GM12878 (cell line): Measurements from ENCODE around the gene GNL3. TPM values are rescaled to one million over a fixed set of nuclear protein-coding genes. Genes with fewer than 3 reads are reported as not detected.

Experiments used
- ATAC-seq: fragments of 200-7000 bp; cut with Tn5 transposase; 3 replicates; pipeline ENCODE4 v1.9.1; 2020; ENCODE audit warnings: mild to moderate bottlenecking, moderate library complexity
- BruUV-seq: library from RNA; stranded (reverse); fragments of 400-500 nt; replicated peaks from 2 replicates; lab custom pipeline; 2021; lab: Mats Ljungman, UMichigan
- CTCF ChIA-PET: fragments of 300-600 bp; sonication (Branson Sonifier 250); formaldehyde crosslinking; extraction: SDS; loops from one replicate; lab custom pipeline; 2021; ENCODE audit warnings: inconsistent platforms; lab: Yijun Ruan, JAX
- POLR2A ChIA-PET: fragments of 350-600 bp; formaldehyde crosslinking; extraction: SDS; loops from one replicate; lab custom pipeline; 2021; ENCODE audit warnings: inconsistent platforms; lab: Charles Lee
- RAD21 ChIA-PET: fragments of 300-600 bp; sonication (Branson Sonifier 250); formaldehyde crosslinking; loops from one replicate; lab custom pipeline; 2023; ENCODE audit warnings: antibody characterized with exemption; ENCODE audit not compliant: unreplicated experiment; lab: Charles Lee
- SMC1A ChIA-PET: fragments of 300-600 bp; sonication (Branson Sonifier 250); formaldehyde crosslinking; loops from one replicate; lab custom pipeline; 2023; ENCODE audit not compliant: unreplicated experiment, uncharacterized antibody; lab: Charles Lee
- DNase-seq: peaks from one replicate; pipeline ENCODE4 v3.0.0-alpha.2; 2011; ENCODE audit warnings: low read depth, low spot score
- FAIRE-seq: peaks from 3 replicates; lab custom pipeline; 2011; peaks lifted over from hg19 to GRCh38; lab: Jason Lieb, UNC
- H2AFZ ChIP-seq: 2 replicates; pipeline ENCODE4 v1.6.0; 2011; ENCODE audit warnings: low read depth, low read length, control low read depth; ENCODE audit not compliant: control insufficient read depth
- H3K27ac ChIP-seq: 2 replicates; pipeline ENCODE4 v1.5.1; 2011; ENCODE audit warnings: control low read depth; ENCODE audit not compliant: control insufficient read depth, insufficient read depth
- H3K27me3 ChIP-seq, 2 experiments: replicated peaks in 1 of 2; 2 replicates each; pipeline versions ENCODE4 v1.6.0 to v1.6.1; 2011; ENCODE audit warnings: low read length in 1 of 2; ENCODE audit not compliant: control insufficient read depth in 2 of 2, insufficient read depth in 2 of 2
- H3K36me3 ChIP-seq, 2 experiments: 2 replicates each; pipeline ENCODE4 v1.5.1; 2011; ENCODE audit warnings: low read length in 1 of 2; ENCODE audit not compliant: control insufficient read depth in 2 of 2, insufficient read depth in 2 of 2
- H3K4me1 ChIP-seq: 2 replicates; pipeline ENCODE4 v1.6.1; 2011; ENCODE audit warnings: mild to moderate bottlenecking, low read length, moderate library complexity, mixed read lengths; ENCODE audit not compliant: control insufficient read depth, insufficient read depth
- H3K4me2 ChIP-seq: 2 replicates; pipeline ENCODE4 v1.6.0; 2011; ENCODE audit warnings: control low read depth; ENCODE audit not compliant: control insufficient read depth, insufficient read depth
- H3K4me3 ChIP-seq: fragments of 200-600 bp; sonication (generic); 2 replicates; pipeline ENCODE4 v1.5.1; 2016
- H3K79me2 ChIP-seq: 2 replicates; pipeline ENCODE4 v1.6.0; 2011; ENCODE audit warnings: low read length; ENCODE audit not compliant: control insufficient read depth, insufficient read depth
- H3K9ac ChIP-seq: 2 replicates; pipeline ENCODE4 v1.8.0; 2011; ENCODE audit warnings: low read length, control low read depth, mixed read lengths; ENCODE audit not compliant: control insufficient read depth, insufficient read depth
- H3K9me3 ChIP-seq: replicated peaks from 3 replicates; pipeline ENCODE4 v1.5.1; 2011; ENCODE audit warnings: mild to moderate bottlenecking, low read length; ENCODE audit not compliant: control insufficient read depth, insufficient read depth
- H4K20me1 ChIP-seq: 2 replicates; pipeline ENCODE4 v1.6.0; 2011; ENCODE audit not compliant: control insufficient read depth, insufficient read depth
- CHD2 ChIP-seq: IDR thresholded peaks from 2 replicates; pipeline ENCODE4 v1.6.1; 2011; ENCODE audit warnings: low read depth, low read length, improper control_type of control experiment, borderline replicate concordance
- CHD4 ChIP-seq: fragments of 200-600 bp; sonication (generic); IDR thresholded peaks from 2 replicates; pipeline ENCODE4 v1.6.1; 2016; ENCODE audit warnings: mild to moderate bottlenecking
- FOS ChIP-seq: IDR thresholded peaks from 3 replicates; pipeline ENCODE4 v1.6.1; 2011; ENCODE audit warnings: borderline replicate concordance; ENCODE audit not compliant: insufficient read length; ENCODE audit errors: extremely low read depth
- GABPA ChIP-seq: IDR thresholded peaks from 2 replicates; pipeline ENCODE4 v1.6.1; 2014; ENCODE audit warnings: antibody characterized with exemption, low read depth, mild to moderate bottlenecking, inconsistent platforms
- HCFC1 ChIP-seq: fragments of 150-350 bp; IDR thresholded peaks from 2 replicates; pipeline ENCODE4 v1.6.1; 2014; ENCODE audit warnings: low read length
- IRF4 ChIP-seq: IDR thresholded peaks from 2 replicates; pipeline ENCODE4 v1.6.1; 2011; ENCODE audit warnings: low read depth, low read length
- LARP7 ChIP-seq: fragments of 450-650 bp; IDR thresholded peaks from 2 replicates; pipeline ENCODE4 v1.6.1; 2017; ENCODE audit warnings: mild to moderate bottlenecking
- NFXL1 ChIP-seq: fragments of 450-650 bp; IDR thresholded peaks from 2 replicates; pipeline ENCODE4 v1.6.1; 2017; ENCODE audit warnings: antibody characterized with exemption, mild to moderate bottlenecking, borderline replicate concordance
- NR2F1 ChIP-seq: fragments of 450-650 bp; conservative IDR thresholded peaks from 2 replicates; pipeline ENCODE4 v1.6.1; 2017; ENCODE audit warnings: mild to moderate bottlenecking
- RAD51 ChIP-seq: fragments of 450-650 bp; IDR thresholded peaks from 2 replicates; pipeline ENCODE4 v1.6.1; 2016; ENCODE audit warnings: moderate library complexity, mild to moderate bottlenecking, inconsistent platforms
- RFX5 ChIP-seq: IDR thresholded peaks from 2 replicates; pipeline ENCODE4 v1.6.1; 2011; ENCODE audit warnings: low read depth, low read length, improper control_type of control experiment
- RUNX3 ChIP-seq: IDR thresholded peaks from 2 replicates; pipeline ENCODE4 v1.6.1; 2012; ENCODE audit warnings: low read length, inconsistent platforms
- STAT3 ChIP-seq: IDR thresholded peaks from 2 replicates; pipeline ENCODE4 v1.6.1; 2011; ENCODE audit warnings: low read depth, low read length, improper control_type of control experiment
- SUZ12 ChIP-seq: fragments of 200-600 bp; sonication (generic); IDR thresholded peaks from one replicate; pipeline ENCODE4 v1.6.1; 2018; ENCODE audit warnings: antibody characterized with exemption, mild to moderate bottlenecking; ENCODE audit not compliant: unreplicated experiment
- TAF1 ChIP-seq: IDR thresholded peaks from 2 replicates; pipeline ENCODE4 v1.6.1; 2011; ENCODE audit warnings: mild to moderate bottlenecking, low read depth, low read length, borderline replicate concordance
- WRNIP1 ChIP-seq: IDR thresholded peaks from 2 replicates; pipeline ENCODE4 v1.6.1; 2011; ENCODE audit warnings: low read depth, low read length, improper control_type of control experiment, borderline replicate concordance
- ZZZ3 ChIP-seq: IDR thresholded peaks from 2 replicates; pipeline ENCODE4 v1.6.1; 2011; ENCODE audit warnings: low read depth; ENCODE audit not compliant: control insufficient read depth, insufficient read length
- WGBS: methylation state at CpG from one replicate; pipeline ENCODE4 v1.1.6; 2016; ENCODE audit warnings: low lambda C conversion rate; ENCODE audit not compliant: insufficient replicate concordance, insufficient coverage; ENCODE audit errors: missing lambda C conversion rate; 5-methylcytosine and 5-hydroxymethylcytosine counted together
- in situ Hi-C: fragments of 300-500 bp; cut with MboI; formaldehyde crosslinking; loops from 9 replicates; pipeline ENCODE4 v1.14.3; 2018; ENCODE audit warnings: mixed read lengths
- intact Hi-C: fragments of 100-400 bp; cut with micrococcal nuclease; formaldehyde crosslinking; loops from one replicate; pipeline ENCODE4 v1.14.2; 2022; ENCODE audit not compliant: unreplicated experiment
- polyA plus RNA-seq, 11 experiments: library from polyadenylated mRNA; depleted of rRNA in 4 of 11; unstranded in 6 of 11; stranded (reverse) in 5 of 11; fragments of >200 nt; fragmentation: Nextera tagmentation in 4 of 11; fragmentation: Illumina TruSeq in 1 of 11; extraction: Ambion mirVana in 4 of 11; extraction: Trizol in 1 of 11; gene quantifications; 1 replicate in 1 of 11; 2 replicates in 10 of 11; pipeline versions ENCODE4 v1.2.1 to v1.2.3, GENCODE V29; 2011 to 2016; ENCODE audit warnings: inconsistent platforms in 2 of 11, missing spikeins in 2 of 11, low read depth in 1 of 11
- total RNA-seq, 4 experiments: library from RNA; depleted of rRNA in 3 of 4; stranded (reverse); fragments of >200 nt in 3 of 4; fragmentation: Illumina TruSeq in 1 of 4; extraction: Trizol in 1 of 4; gene quantifications; 2 replicates each; pipeline versions ENCODE4 v1.2.1 to v1.2.3, GENCODE V29; 2013 to 2021
- TF ChIP-seq, protein P1 (sequence below): fragments of 450-650 bp; IDR thresholded peaks from 2 replicates; pipeline ENCODE4 v1.6.1; 2017; ENCODE audit warnings: low read depth, mild to moderate bottlenecking, moderate library complexity
- TF ChIP-seq, protein P2 (sequence below): IDR thresholded peaks from 2 replicates; pipeline ENCODE4 v1.6.1; 2011; ENCODE audit warnings: low read depth, low read length, improper control_type of control experiment, borderline replicate concordance
- TF ChIP-seq, protein P3 (sequence below): IDR thresholded peaks from 2 replicates; pipeline ENCODE4 v1.6.1; 2012; ENCODE audit warnings: low read depth, low read length, improper control_type of control experiment
- TF ChIP-seq, protein P4 (sequence below): fragments of 450-650 bp; IDR thresholded peaks from 2 replicates; pipeline ENCODE4 v1.6.1; 2017; ENCODE audit warnings: antibody characterized with exemption, mild to moderate bottlenecking, moderate library complexity

GNL3 gene
- total and polyA plus RNA-seq, 10 of the 15 experiments (the other 5 are each of a cell fraction or from before 2014, with no cell fraction given), result 172 to 368 (median 257) TPM

DNA sequence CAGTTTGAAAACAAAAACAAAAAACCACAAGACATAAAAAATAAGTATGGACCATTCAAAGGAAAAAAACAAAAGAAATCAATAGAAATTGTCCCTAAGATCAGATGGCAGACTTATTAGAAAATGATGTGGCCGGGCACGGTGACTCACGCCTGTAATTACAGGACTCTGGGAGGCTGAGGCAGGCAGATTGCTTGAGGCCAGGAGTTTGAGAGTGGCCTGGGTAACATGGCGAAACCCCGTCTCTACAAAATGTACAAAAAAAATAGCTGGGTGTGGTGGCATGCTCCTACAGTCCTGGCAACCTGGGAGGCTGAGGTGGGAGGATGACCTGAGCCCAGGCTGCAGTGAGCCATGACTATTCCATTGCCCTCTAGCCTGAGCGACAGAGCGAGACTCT lies 36.7 kb downstream of the GNL3 start (continued):
- TF ChIP-seq, protein P1, sequence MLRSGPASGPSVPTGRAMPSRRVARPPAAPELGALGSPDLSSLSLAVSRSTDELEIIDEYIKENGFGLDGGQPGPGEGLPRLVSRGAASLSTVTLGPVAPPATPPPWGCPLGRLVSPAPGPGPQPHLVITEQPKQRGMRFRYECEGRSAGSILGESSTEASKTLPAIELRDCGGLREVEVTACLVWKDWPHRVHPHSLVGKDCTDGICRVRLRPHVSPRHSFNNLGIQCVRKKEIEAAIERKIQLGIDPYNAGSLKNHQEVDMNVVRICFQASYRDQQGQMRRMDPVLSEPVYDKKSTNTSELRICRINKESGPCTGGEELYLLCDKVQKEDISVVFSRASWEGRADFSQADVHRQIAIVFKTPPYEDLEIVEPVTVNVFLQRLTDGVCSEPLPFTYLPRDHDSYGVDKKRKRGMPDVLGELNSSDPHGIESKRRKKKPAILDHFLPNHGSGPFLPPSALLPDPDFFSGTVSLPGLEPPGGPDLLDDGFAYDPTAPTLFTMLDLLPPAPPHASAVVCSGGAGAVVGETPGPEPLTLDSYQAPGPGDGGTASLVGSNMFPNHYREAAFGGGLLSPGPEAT, result no peak
- no peak for TF ChIP-seq TAF1
- TF ChIP-seq HCFC1, result no peak
- TF ChIP-seq CHD2, result no peak
- no peak for TF ChIP-seq FOS
- no peak for TF ChIP-seq NR2F1
- TF ChIP-seq STAT3, result no peak
- TF ChIP-seq, protein P2, sequence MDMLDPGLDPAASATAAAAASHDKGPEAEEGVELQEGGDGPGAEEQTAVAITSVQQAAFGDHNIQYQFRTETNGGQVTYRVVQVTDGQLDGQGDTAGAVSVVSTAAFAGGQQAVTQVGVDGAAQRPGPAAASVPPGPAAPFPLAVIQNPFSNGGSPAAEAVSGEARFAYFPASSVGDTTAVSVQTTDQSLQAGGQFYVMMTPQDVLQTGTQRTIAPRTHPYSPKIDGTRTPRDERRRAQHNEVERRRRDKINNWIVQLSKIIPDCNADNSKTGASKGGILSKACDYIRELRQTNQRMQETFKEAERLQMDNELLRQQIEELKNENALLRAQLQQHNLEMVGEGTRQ, result no peak
- TF ChIP-seq CHD4, result no peak
- no peak for TF ChIP-seq IRF4
- TF ChIP-seq, protein P3, sequence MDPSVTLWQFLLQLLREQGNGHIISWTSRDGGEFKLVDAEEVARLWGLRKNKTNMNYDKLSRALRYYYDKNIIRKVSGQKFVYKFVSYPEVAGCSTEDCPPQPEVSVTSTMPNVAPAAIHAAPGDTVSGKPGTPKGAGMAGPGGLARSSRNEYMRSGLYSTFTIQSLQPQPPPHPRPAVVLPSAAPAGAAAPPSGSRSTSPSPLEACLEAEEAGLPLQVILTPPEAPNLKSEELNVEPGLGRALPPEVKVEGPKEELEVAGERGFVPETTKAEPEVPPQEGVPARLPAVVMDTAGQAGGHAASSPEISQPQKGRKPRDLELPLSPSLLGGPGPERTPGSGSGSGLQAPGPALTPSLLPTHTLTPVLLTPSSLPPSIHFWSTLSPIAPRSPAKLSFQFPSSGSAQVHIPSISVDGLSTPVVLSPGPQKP, result no peak

DNA sequence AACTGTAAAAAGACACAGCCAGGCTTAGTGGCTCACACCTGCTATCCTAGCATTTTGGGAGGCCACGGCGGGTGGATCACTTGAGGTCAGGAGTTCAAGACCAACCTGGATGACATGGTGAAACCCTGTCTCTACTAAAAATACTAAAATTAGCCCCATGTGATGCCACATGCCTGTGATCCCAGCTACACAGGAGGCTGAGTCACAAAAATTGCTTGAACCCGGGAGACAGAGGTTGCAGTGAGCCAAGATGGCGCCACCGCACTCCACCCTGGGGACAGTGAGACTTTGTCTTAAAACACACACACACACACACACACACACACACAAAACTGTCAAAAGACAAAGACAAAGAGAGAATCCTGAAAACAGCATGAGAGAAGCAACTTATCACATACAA lies 38.1 kb downstream of the GNL3 start:
- Histone ChIP-seq H3K4me1 (peaks cover 27% of the 10 kb centered on the region), H3K4me2 (no peak overlapping the region), H4K20me1 (no peaks in the 10 kb centered on the region), H3K9me3 (peaks cover 2% of the 10 kb centered on the region; the same call in 2 of the 3 replicates), H2AFZ (no peak overlapping the region), H3K36me3 (no peaks in the 10 kb centered on the region), H3K27ac (no peak overlapping the region), H3K79me2 (no peaks in the 10 kb centered on the region), H3K4me3 (no peak overlapping the region), H3K27me3 (no peaks in the 10 kb centered on the region), H3K9ac (no peak overlapping the region)
- CTCF ChIA-PET, result no interaction called here
- no peak for ATAC-seq
- 93% methylated on average over 5 of the region's 5 CpGs for WGBS
- in situ Hi-C loops, result no loop called here
- no TSS peak for BruUV-seq
- intact Hi-C loops, result no loop called here
- SMC1A ChIA-PET, result interaction anchor here (1.1 kb wide), 1 partner anchor 27 kb away, joined by 3 read pairs; no protein-coding TSS in a partner anchor
- RAD21 ChIA-PET, result no interaction called here
- FAIRE-seq, result no peak
- DNase-seq, result no peak
- POLR2A ChIA-PET, result no interaction called here
- TF ChIP-seq, protein P4, sequence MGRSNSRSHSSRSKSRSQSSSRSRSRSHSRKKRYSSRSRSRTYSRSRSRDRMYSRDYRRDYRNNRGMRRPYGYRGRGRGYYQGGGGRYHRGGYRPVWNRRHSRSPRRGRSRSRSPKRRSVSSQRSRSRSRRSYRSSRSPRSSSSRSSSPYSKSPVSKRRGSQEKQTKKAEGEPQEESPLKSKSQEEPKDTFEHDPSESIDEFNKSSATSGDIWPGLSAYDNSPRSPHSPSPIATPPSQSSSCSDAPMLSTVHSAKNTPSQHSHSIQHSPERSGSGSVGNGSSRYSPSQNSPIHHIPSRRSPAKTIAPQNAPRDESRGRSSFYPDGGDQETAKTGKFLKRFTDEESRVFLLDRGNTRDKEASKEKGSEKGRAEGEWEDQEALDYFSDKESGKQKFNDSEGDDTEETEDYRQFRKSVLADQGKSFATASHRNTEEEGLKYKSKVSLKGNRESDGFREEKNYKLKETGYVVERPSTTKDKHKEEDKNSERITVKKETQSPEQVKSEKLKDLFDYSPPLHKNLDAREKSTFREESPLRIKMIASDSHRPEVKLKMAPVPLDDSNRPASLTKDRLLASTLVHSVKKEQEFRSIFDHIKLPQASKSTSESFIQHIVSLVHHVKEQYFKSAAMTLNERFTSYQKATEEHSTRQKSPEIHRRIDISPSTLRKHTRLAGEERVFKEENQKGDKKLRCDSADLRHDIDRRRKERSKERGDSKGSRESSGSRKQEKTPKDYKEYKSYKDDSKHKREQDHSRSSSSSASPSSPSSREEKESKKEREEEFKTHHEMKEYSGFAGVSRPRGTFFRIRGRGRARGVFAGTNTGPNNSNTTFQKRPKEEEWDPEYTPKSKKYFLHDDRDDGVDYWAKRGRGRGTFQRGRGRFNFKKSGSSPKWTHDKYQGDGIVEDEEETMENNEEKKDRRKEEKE, result no peak
- TF ChIP-seq WRNIP1 (no peak), GABPA (no peak), RFX5 (no peak), RUNX3 (no peak), NFXL1 (no peak), SUZ12 (no peak), ZZZ3 (no peak), LARP7 (no peak), RAD51 (no peak)
